Muscle of arm (tissue), 12 donors: ENCODE results near the gene PRXL2A. TPM values are rescaled to one million over a fixed set of nuclear protein-coding genes. Genes with fewer than 3 reads are reported as not detected.
"Not testable (repeated sequence)": the region's sequence is repeated elsewhere in the genome, so short reads cannot be mapped to it uniquely, and the experiment has no call there.

Experiments
- DNase-seq: peaks from one replicate; pipeline ENCODE4 v3.0.0-alpha.2; 2013
- polyA plus RNA-seq, 12 donors: library from polyadenylated mRNA; unstranded; fragments of 120-200 nt; gene quantifications; one replicate each; pipeline ENCODE4 v1.2.1, GENCODE V29; 2013; ENCODE audit not compliant: insufficient read length in 12 of 12

Gene PRXL2A
- polyA plus RNA-seq, 12 donors = 73.4 to 838 (median 87.9) TPM

GRCh38 chr10:80473096-80473657 lies 64.8 kb downstream of the PRXL2A start:
- no peak for DNase-seq

- no peak for DNase-seq
Measured at GRCh38 chr10:80473692-80474596, 65.6 kb downstream of the PRXL2A start.

GRCh38 chr10:80474597-80474910 lies 66.2 kb downstream of the PRXL2A start:
- DNase-seq = no peak

GRCh38 chr10:80474941-80475340 lies 66.6 kb downstream of the PRXL2A start:
- DNase-seq = no peak

GRCh38 chr10:80475641-80476040 lies 67.3 kb downstream of the PRXL2A start:
- not testable (repeated sequence) for DNase-seq

GRCh38 chr10:80476685-80477084 lies 68.3 kb downstream of the PRXL2A start:
- no peak for DNase-seq

GRCh38 chr10:80477813-80478212 lies 69.5 kb downstream of the PRXL2A start:
- no peak for DNase-seq

GRCh38 chr10:80480373-80480772 lies 72.0 kb downstream of the PRXL2A start:
- DNase-seq = not testable (repeated sequence)

- no peak for DNase-seq
Measured at GRCh38 chr10:80480852-80481251, 72.5 kb downstream of the PRXL2A start.

GRCh38 chr10:80484243-80484642 lies 75.9 kb downstream of the PRXL2A start:
- DNase-seq = no peak

- no peak for DNase-seq
Measured at GRCh38 chr10:80484676-80485075, 76.3 kb downstream of the PRXL2A start.

- no peak for DNase-seq
Measured at GRCh38 chr10:80485076-80485945, 77.0 kb downstream of the PRXL2A start.

GRCh38 chr10:80485946-80486764 lies 77.8 kb downstream of the PRXL2A start:
- DNase-seq = no peak

Other genes with a start within 250 kb of the PRXL2A start
- gene ANXA11, start 203.0 kb upstream of the PRXL2A start, polyA plus RNA-seq = 100 to 1,000 TPM in 6 of 12 donors, 10 to 100 TPM in 5, not detected in 1; 80.0 to 143 (median 100) TPM
- gene MAT1A, start 118.9 kb upstream of the PRXL2A start, polyA plus RNA-seq = 1 to 10 TPM in 1 of 12 donors, under 1 TPM in 6, not detected in 5; 0.06 to 1.1 (median 0.09) TPM
- not detected for gene DYDC1, start 51.8 kb upstream of the PRXL2A start, polyA plus RNA-seq
- gene DYDC2, start 51.8 kb upstream of the PRXL2A start, polyA plus RNA-seq = under 1 TPM in 3 of 12 donors, not detected in 9; 0.09 to 0.22 (median 0.13) TPM
- 10 to 100 TPM in 11 of 12 donors, not detected in 1; 30.9 to 65.8 (median 43.8) TPM for gene TSPAN14, start 45.8 kb downstream of the PRXL2A start, polyA plus RNA-seq
- under 1 TPM in 7 of 12 donors, not detected in 5; 0.05 to 0.23 (median 0.10) TPM for gene SH2D4B, start 129.4 kb downstream of the PRXL2A start, polyA plus RNA-seq